Activated T-helper 1 cell treated with anti-CD3 and anti-CD28 coated beads, Interleukin-12 subunit alpha, Interleukin-12 subunit beta, Interleukin-2, Interleukin-4 antibody, amounts not matched to agents 30 ng/mL and 10 ng/mL and 1 ng/mL, durations not matched to agents 14 hours and 24 hours and 36 hours (primary cell): ENCODE data around the gene ZNF521. TPM values are rescaled to one million over a fixed set of nuclear protein-coding genes. Genes with fewer than 3 reads are reported as not detected.

Source experiments
- DNase-seq: peaks from one replicate; pipeline ENCODE4 v3.0.0; 2021; ENCODE audit warnings: low spot score
- H3K27ac Mint-ChIP-seq: one replicate; pipeline ENCODE4 v1.8.0; 2021; ENCODE audit warnings: mild to moderate bottlenecking, mixed read lengths
- H3K27me3 Mint-ChIP-seq: one replicate; pipeline ENCODE4 v1.8.0; 2022; ENCODE audit warnings: mild to moderate bottlenecking, moderate library complexity, mixed read lengths; ENCODE audit not compliant: insufficient read depth
- H3K36me3 Mint-ChIP-seq: one replicate; pipeline ENCODE4 v1.8.0; 2021; ENCODE audit warnings: low read depth, mixed read lengths
- H3K4me1 Mint-ChIP-seq: one replicate; pipeline ENCODE4 v1.8.0; 2021; ENCODE audit warnings: low read depth, mixed read lengths
- H3K4me3 Mint-ChIP-seq: one replicate; pipeline ENCODE4 v1.8.0; 2021; ENCODE audit warnings: mild to moderate bottlenecking, moderate library complexity, mixed read lengths
- H3K9me3 Mint-ChIP-seq: one replicate; pipeline ENCODE4 v1.8.0; 2021; ENCODE audit warnings: mixed read lengths
- intact Hi-C: fragments of 100-400 bp; cut with micrococcal nuclease; formaldehyde crosslinking; loops from one replicate; pipeline ENCODE4 v1.15.1; 2024
- total RNA-seq: library from RNA; stranded (reverse); gene quantifications from 2 replicates; pipeline ENCODE4 v1.2.3, GENCODE V29; 2022

Gene ZNF521
- total RNA-seq, 1 donor from 2014 or later: not detected

- Mint-ChIP-seq H3K36me3 (no peaks in the 10 kb centered on the region), H3K27ac (no peak overlapping the region), H3K4me3 (no peak overlapping the region), H3K27me3 (no peaks in the 10 kb centered on the region), H3K9me3 (peaks cover 5% of the 10 kb centered on the region), H3K4me1 (no peaks in the 10 kb centered on the region)
- intact Hi-C loops: no loop called here
- no peak for DNase-seq
These were observed 24.4 kb downstream of the ZNF521 start for GRCh38 chr18:25327584-25327983.

DNA sequence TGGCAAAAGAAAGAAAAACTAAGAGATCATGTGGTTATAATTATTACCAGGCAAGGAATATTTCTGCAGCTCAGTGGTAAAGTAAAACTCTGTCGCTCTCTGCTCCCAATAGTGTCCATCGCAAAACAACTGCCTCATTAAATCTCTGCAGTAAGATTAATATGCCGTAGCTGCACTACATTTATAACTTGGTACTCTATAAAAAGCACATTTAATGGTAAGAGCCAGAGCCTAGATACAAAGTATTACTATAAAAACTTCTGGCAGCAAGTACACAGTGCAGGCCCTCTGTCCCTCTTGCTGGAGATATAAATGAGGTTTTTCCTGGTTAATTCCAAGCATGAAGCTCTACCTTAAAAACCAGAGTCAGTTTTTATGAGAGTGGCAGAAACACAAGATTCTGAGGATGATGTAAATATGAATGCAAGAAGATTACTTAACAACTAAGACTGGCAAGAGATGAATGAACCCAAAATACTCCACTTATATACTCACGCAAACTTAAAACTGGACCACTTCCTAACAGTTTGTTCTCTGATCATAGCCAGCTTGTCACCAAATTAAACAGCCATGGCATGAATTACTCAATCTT, 25.5 kb downstream of the ZNF521 start:
- H3K4me3 Mint-ChIP-seq: no peak overlapping the region
- no peak for DNase-seq
- H3K27ac Mint-ChIP-seq: no peak overlapping the region
- H3K27me3 Mint-ChIP-seq: no peaks in the 10 kb centered on the region
- no peaks in the 10 kb centered on the region for H3K36me3 Mint-ChIP-seq
- peaks cover 5% of the 10 kb centered on the region for H3K9me3 Mint-ChIP-seq
- intact Hi-C loops: no loop called here
- H3K4me1 Mint-ChIP-seq: no peaks in the 10 kb centered on the region

DNA sequence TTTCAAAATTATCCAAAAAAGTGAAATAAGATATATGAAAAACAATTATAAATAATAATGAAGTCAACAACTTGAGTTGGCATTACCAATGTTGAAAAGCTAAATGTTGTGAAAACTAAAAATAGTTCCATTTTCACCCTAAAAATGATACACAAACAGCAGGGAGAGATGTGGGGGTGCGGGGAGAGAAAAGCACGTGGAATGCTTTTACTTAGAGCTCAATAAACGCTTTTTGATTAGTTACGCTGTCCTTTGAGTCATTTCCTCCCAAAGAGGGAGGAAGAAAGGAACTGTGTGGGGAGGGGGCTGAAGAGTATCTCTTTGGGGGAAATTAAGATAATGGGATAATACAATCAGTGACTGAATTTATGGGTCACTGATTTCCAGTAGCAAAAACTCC, 29.2 kb downstream of the ZNF521 start:
- no peak for DNase-seq
- no peaks in the 10 kb centered on the region for H3K36me3 Mint-ChIP-seq
- intact Hi-C loops: no loop called here
- no peaks in the 10 kb centered on the region for H3K27me3 Mint-ChIP-seq
- H3K4me3 Mint-ChIP-seq: no peak overlapping the region
- no peaks in the 10 kb centered on the region for H3K9me3 Mint-ChIP-seq
- no peaks in the 10 kb centered on the region for H3K4me1 Mint-ChIP-seq
- H3K27ac Mint-ChIP-seq: no peak overlapping the region

DNA sequence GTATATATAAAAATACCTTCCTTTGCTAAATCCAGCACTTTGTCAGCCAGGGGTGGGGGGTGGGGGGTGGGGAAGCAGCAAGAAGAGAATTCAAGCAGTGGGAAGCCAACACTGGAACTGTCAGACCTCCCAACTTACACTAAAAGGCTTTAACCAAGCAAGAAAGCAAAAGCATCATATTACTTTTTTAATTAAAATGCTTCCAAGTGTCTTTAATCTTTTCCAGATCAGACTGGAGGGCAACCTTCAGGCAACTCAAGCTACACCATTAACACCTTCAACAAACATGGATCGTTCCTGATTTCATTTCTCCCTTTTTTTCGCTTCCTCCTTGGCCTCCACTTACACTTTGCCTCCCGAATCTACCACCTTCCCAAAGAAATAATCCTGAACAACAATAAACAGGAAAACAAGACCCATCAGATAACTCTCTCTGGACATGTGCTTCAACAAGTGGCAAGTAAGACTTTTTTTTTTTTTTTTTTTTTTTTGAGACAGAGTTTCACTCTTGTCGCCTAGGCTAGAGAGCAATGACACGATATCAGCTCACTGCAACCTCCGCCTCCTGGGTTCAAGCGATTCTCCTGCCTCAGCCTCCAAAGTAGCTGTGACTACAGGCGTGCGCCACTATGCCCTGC, 35.5 kb downstream of the ZNF521 start:
- intact Hi-C loops: no loop called here
- Mint-ChIP-seq H3K4me3 (no peak overlapping the region), H3K27ac (no peak overlapping the region), H3K4me1 (no peaks in the 10 kb centered on the region), H3K36me3 (no peaks in the 10 kb centered on the region), H3K27me3 (no peaks in the 10 kb centered on the region), H3K9me3 (no peaks in the 10 kb centered on the region)
- no peak for DNase-seq

DNA sequence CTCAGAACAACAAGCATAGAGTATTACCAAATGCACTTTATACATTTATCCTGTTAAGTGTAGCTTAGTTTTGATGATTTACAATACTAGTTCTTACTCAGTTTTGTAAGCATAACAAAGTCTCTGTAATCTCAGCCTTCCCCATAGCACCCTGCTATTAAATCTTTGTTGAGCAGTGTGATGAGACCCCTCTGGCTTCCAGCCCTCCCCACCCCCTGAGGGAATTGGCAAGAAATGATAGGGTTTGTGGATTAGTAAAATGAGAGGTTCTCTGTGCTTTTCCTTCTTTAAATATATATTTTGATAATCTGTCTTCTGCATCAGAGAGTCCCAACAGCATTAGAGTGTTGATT, 37.2 kb downstream of the ZNF521 start:
- H3K9me3 Mint-ChIP-seq: no peaks in the 10 kb centered on the region
- peaks cover 2% of the 10 kb centered on the region for H3K27me3 Mint-ChIP-seq
- H3K4me1 Mint-ChIP-seq: no peaks in the 10 kb centered on the region
- H3K27ac Mint-ChIP-seq: no peak overlapping the region
- DNase-seq: no peak
- intact Hi-C loops: no loop called here
- H3K36me3 Mint-ChIP-seq: no peaks in the 10 kb centered on the region
- H3K4me3 Mint-ChIP-seq: no peak overlapping the region

- peaks cover 2% of the 10 kb centered on the region for H3K27me3 Mint-ChIP-seq
- no peak overlapping the region for H3K4me3 Mint-ChIP-seq
- intact Hi-C loops: no loop called here
- H3K27ac Mint-ChIP-seq: no peak overlapping the region
- H3K36me3 Mint-ChIP-seq: no peaks in the 10 kb centered on the region
- no peaks in the 10 kb centered on the region for H3K9me3 Mint-ChIP-seq
- no peak for DNase-seq
- H3K4me1 Mint-ChIP-seq: no peaks in the 10 kb centered on the region
These were observed 37.7 kb downstream of the ZNF521 start for GRCh38 chr18:25314151-25314837.

DNA sequence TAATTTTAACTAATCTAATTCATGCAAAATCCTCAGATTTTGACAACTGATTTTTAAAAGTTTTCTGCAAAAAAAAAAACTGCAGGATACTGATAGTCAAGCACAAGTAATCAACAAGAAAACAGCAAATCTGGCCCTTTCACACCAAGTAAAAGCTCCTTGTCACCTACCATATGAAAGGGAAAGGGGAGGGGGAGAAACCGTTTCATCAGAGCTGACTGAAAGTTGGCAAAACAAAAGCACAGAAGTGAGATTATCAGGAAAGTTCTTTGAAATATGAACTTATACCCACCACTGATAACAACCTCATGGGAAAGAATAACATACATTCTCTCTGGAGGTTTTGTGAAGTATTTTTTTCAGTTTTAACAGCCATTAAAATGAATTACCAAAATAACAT, 38.7 kb downstream of the ZNF521 start:
- intact Hi-C loops: no loop called here
- Mint-ChIP-seq H3K27me3 (peaks cover 2% of the 10 kb centered on the region), H3K4me1 (no peaks in the 10 kb centered on the region), H3K36me3 (no peaks in the 10 kb centered on the region), H3K9me3 (no peaks in the 10 kb centered on the region), H3K4me3 (no peak overlapping the region), H3K27ac (no peak overlapping the region)
- no peak for DNase-seq

GRCh38 chr18:25310045-25310444, 41.9 kb downstream of the ZNF521 start:
- Mint-ChIP-seq H3K9me3 (no peaks in the 10 kb centered on the region), H3K4me3 (no peak overlapping the region), H3K27me3 (peaks cover 2% of the 10 kb centered on the region), H3K27ac (no peak overlapping the region), H3K36me3 (no peaks in the 10 kb centered on the region), H3K4me1 (no peaks in the 10 kb centered on the region)
- no peak for DNase-seq
- intact Hi-C loops: no loop called here

GRCh38 chr18:25308381-25308780, 43.6 kb downstream of the ZNF521 start:
- intact Hi-C loops: no loop called here
- no peak overlapping the region for H3K27ac Mint-ChIP-seq
- no peaks in the 10 kb centered on the region for H3K9me3 Mint-ChIP-seq
- H3K4me1 Mint-ChIP-seq: no peaks in the 10 kb centered on the region
- H3K36me3 Mint-ChIP-seq: no peaks in the 10 kb centered on the region
- H3K4me3 Mint-ChIP-seq: no peak overlapping the region
- H3K27me3 Mint-ChIP-seq: peaks cover 2% of the 10 kb centered on the region
- DNase-seq: no peak

DNA sequence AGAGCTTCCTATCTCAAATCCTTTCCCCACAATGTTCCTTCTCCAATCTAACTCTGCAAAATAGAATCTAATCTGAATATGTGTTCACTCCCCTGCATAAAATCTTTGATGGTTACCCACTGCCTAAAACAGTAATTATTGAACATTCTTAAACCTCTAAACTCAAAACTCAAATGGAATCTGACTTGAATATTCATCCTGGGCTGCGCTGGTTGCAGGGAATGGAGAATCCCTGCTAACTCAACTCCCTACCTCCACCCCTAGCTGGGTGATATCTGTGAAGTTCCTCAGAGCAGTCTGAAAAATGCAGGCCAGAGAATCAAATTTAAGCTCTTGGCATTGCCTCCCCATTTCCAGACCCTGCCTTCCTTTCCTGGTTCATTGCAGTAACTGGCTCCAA, 44.8 kb downstream of the ZNF521 start:
- Mint-ChIP-seq H3K9me3 (no peaks in the 10 kb centered on the region), H3K4me1 (no peaks in the 10 kb centered on the region), H3K36me3 (no peaks in the 10 kb centered on the region), H3K27me3 (peaks cover 2% of the 10 kb centered on the region), H3K4me3 (no peak overlapping the region), H3K27ac (no peak overlapping the region)
- intact Hi-C loops: no loop called here
- DNase-seq: no peak

GRCh38 chr18:25306671-25307070, 45.3 kb downstream of the ZNF521 start:
- Mint-ChIP-seq H3K4me1 (no peaks in the 10 kb centered on the region), H3K4me3 (no peak overlapping the region), H3K27me3 (peaks cover 2% of the 10 kb centered on the region), H3K9me3 (no peaks in the 10 kb centered on the region), H3K27ac (no peak overlapping the region), H3K36me3 (no peaks in the 10 kb centered on the region)
- no peak for DNase-seq
- intact Hi-C loops: no loop called here

- H3K27ac Mint-ChIP-seq: no peak overlapping the region
These were observed 46.4 kb downstream of the ZNF521 start for GRCh38 chr18:25305584-25305983.

DNA sequence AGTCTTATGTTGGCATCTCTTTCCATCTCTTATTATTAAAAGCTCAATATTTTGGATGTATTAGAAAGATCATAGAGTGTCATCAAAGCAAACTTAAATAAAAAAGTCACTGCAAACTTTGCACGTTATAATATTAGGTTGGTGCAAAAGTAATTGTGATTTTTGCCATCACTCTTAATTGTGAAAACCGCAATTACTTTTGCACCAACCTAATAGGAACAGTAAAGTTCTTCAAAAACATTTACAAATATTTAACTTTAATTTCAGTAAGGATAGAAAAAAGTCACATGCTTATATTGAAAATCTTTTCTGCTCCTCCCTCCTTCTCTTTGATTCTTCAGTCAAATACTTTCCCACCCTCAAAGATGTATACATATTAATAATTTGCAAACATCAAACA, 51.5 kb downstream of the ZNF521 start:
- intact Hi-C loops: no loop called here
- Mint-ChIP-seq H3K4me1 (no peaks in the 10 kb centered on the region), H3K27me3 (no peaks in the 10 kb centered on the region), H3K27ac (no peak overlapping the region), H3K4me3 (no peak overlapping the region), H3K9me3 (no peaks in the 10 kb centered on the region), H3K36me3 (no peaks in the 10 kb centered on the region)
- DNase-seq: no peak

More at GRCh38 chr18:25305584-25305983, 46.4 kb downstream of the ZNF521 start:
- no peaks in the 10 kb centered on the region for H3K27me3 Mint-ChIP-seq
- no peak overlapping the region for H3K4me3 Mint-ChIP-seq
- DNase-seq: no peak
- no peaks in the 10 kb centered on the region for H3K9me3 Mint-ChIP-seq
- H3K4me1 Mint-ChIP-seq: no peaks in the 10 kb centered on the region
- H3K36me3 Mint-ChIP-seq: no peaks in the 10 kb centered on the region
- intact Hi-C loops: no loop called here
